ENCODE results near the gene TMEM163. TPM values are rescaled to one million over a fixed set of nuclear protein-coding genes. Genes with fewer than 3 reads are reported as not detected.
A peak's percentile ranks its signal among the peaks of the same experiment; 100 is the strongest.

The TMEM163 gene
- total RNA-seq, 1 donor from 2014 or later = 0.18 TPM

GRCh38 chr2:134634054-134634753 lies 84.6 kb downstream of the TMEM163 start:
- Histone ChIP-seq H3K27ac (ENCODE audit: low read depth, low read length) (no peak overlapping the region), H4K20me1 (ENCODE audit: insufficient read depth, low read length) (no peaks in the 10 kb centered on the region), H3K27me3 (ENCODE audit: insufficient read depth, low read length) (no peaks in the 10 kb centered on the region), H3K9ac (ENCODE audit: low read length) (no peak overlapping the region), H3K4me1 (ENCODE audit: insufficient read depth, low read length) (no peaks in the 10 kb centered on the region), H2AFZ (ENCODE audit: low read depth, low read length) (no peak overlapping the region), H3K36me3 (ENCODE audit: insufficient read depth, low read length) (no peaks in the 10 kb centered on the region), H3K79me2 (ENCODE audit: insufficient read depth, low read length) (no peaks in the 10 kb centered on the region), H3K4me3 (ENCODE audit: insufficient read depth, low read depth, low read length) (no peak overlapping the region), H3K4me2 (ENCODE audit: low read length) (no peak overlapping the region), H3K9me3 (ENCODE audit: insufficient read depth, low read depth, low read length) (no peaks in the 10 kb centered on the region)
- peaks cover 5% of the 10 kb centered on the region for H3K4me1 Mint-ChIP-seq (ENCODE audit: low read depth, unreplicated experiment)
- FAIRE-seq = no peak
- H3K27me3 Mint-ChIP-seq (ENCODE audit: low read depth, unreplicated experiment) = peaks cover 4% of the 10 kb centered on the region
- H3K27ac Mint-ChIP-seq (ENCODE audit: unreplicated experiment) = no peak overlapping the region
- H3K9me3 Mint-ChIP-seq (ENCODE audit: unreplicated experiment) = peaks cover 3% of the 10 kb centered on the region
- no peak for DNase-seq (ENCODE audit: low read depth)
- no peak overlapping the region for H3K4me3 Mint-ChIP-seq (ENCODE audit: unreplicated experiment)
- no peak for TF ChIP-seq EZH2 (IDR thresholded peaks at IDR 0.05; ENCODE audit: insufficient read depth, low read length)
- no peak for TF ChIP-seq CTCF (IDR thresholded peaks at IDR 0.05; ENCODE audit: insufficient read depth, low read depth, low read length)
- H3K36me3 Mint-ChIP-seq (ENCODE audit: low read depth, unreplicated experiment) = no peaks in the 10 kb centered on the region

DNA sequence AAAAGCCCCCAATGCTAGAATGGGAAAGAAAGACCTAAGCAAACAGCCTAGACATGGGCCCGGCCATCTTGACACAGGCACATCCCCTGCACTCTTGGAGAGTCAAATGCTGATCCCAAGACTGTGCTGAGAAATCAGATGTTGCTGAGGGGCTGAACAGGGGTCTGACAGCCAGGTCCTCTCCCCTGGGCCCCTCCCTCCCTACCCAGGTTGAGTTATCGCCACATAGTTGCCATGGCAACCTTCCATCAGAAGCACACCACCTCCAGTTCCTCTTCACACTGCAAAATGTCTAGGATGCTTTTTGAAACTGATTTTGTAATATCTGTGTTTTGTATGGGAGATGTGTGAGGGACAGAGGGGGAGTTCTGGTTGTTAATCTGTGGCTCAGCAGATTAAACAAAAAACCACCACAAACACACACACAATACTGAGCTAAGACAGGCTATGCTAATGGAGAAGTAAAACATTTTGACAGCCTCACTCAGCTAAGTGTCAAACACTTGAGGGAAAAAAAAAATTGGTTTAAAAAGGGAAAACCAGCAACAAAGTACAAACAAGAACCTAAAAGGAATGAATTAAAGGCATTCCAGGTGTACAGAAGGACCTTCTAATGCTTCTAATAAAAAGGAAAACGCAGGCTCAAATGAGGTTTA lies 88.2 kb downstream of the TMEM163 start:
- Histone ChIP-seq H3K27me3 (ENCODE audit: insufficient read depth, low read length) (no peaks in the 10 kb centered on the region), H2AFZ (ENCODE audit: low read depth, low read length) (no peak overlapping the region), H3K79me2 (ENCODE audit: insufficient read depth, low read length) (no peaks in the 10 kb centered on the region), H3K27ac (ENCODE audit: low read depth, low read length) (no peak overlapping the region), H3K4me3 (ENCODE audit: insufficient read depth, low read depth, low read length) (no peak overlapping the region), H3K4me1 (ENCODE audit: insufficient read depth, low read length) (no peaks in the 10 kb centered on the region), H3K9me3 (ENCODE audit: insufficient read depth, low read depth, low read length) (no peaks in the 10 kb centered on the region), H3K36me3 (ENCODE audit: insufficient read depth, low read length) (no peaks in the 10 kb centered on the region), H3K9ac (ENCODE audit: low read length) (no peak overlapping the region), H3K4me2 (ENCODE audit: low read length) (no peak overlapping the region), H4K20me1 (ENCODE audit: insufficient read depth, low read length) (no peaks in the 10 kb centered on the region)
- no peak overlapping the region for H3K27ac Mint-ChIP-seq (ENCODE audit: unreplicated experiment)
- DNase-seq (ENCODE audit: low read depth) (no peak), FAIRE-seq (no peak)
- H3K4me3 Mint-ChIP-seq (ENCODE audit: unreplicated experiment) = no peak overlapping the region
- peaks cover 3% of the 10 kb centered on the region for H3K9me3 Mint-ChIP-seq (ENCODE audit: unreplicated experiment)
- peaks cover 3% of the 10 kb centered on the region for H3K27me3 Mint-ChIP-seq (ENCODE audit: low read depth, unreplicated experiment)
- H3K36me3 Mint-ChIP-seq (ENCODE audit: low read depth, unreplicated experiment) = no peaks in the 10 kb centered on the region
- no peak for TF ChIP-seq EZH2 (IDR thresholded peaks at IDR 0.05; ENCODE audit: insufficient read depth, low read length)
- no peak for TF ChIP-seq CTCF (IDR thresholded peaks at IDR 0.05; ENCODE audit: insufficient read depth, low read depth, low read length)
- no peaks in the 10 kb centered on the region for H3K4me1 Mint-ChIP-seq (ENCODE audit: low read depth, unreplicated experiment)

GRCh38 chr2:134628453-134628852 lies 90.3 kb downstream of the TMEM163 start:
- H3K36me3 Mint-ChIP-seq (ENCODE audit: low read depth, unreplicated experiment) = no peaks in the 10 kb centered on the region
- Histone ChIP-seq H4K20me1 (ENCODE audit: insufficient read depth, low read length) (no peaks in the 10 kb centered on the region), H3K27me3 (ENCODE audit: insufficient read depth, low read length) (no peaks in the 10 kb centered on the region), H3K4me1 (ENCODE audit: insufficient read depth, low read length) (no peaks in the 10 kb centered on the region), H3K27ac (ENCODE audit: low read depth, low read length) (no peak overlapping the region), H3K9me3 (ENCODE audit: insufficient read depth, low read depth, low read length) (no peaks in the 10 kb centered on the region), H2AFZ (ENCODE audit: low read depth, low read length) (peak overlapping the region; percentile 2), H3K4me3 (ENCODE audit: insufficient read depth, low read depth, low read length) (no peak overlapping the region), H3K4me2 (ENCODE audit: low read length) (no peak overlapping the region), H3K79me2 (ENCODE audit: insufficient read depth, low read length) (no peaks in the 10 kb centered on the region), H3K9ac (ENCODE audit: low read length) (no peak overlapping the region), H3K36me3 (ENCODE audit: insufficient read depth, low read length) (no peaks in the 10 kb centered on the region)
- TF ChIP-seq CTCF (IDR thresholded peaks at IDR 0.05; ENCODE audit: insufficient read depth, low read depth, low read length) = no peak
- no peak for TF ChIP-seq EZH2 (IDR thresholded peaks at IDR 0.05; ENCODE audit: insufficient read depth, low read length)
- H3K4me3 Mint-ChIP-seq (ENCODE audit: unreplicated experiment) = no peak overlapping the region
- no peak for FAIRE-seq
- no peaks in the 10 kb centered on the region for H3K27me3 Mint-ChIP-seq (ENCODE audit: low read depth, unreplicated experiment)
- no peaks in the 10 kb centered on the region for H3K4me1 Mint-ChIP-seq (ENCODE audit: low read depth, unreplicated experiment)
- H3K9me3 Mint-ChIP-seq (ENCODE audit: unreplicated experiment) = no peaks in the 10 kb centered on the region
- H3K27ac Mint-ChIP-seq (ENCODE audit: unreplicated experiment) = no peak overlapping the region
- DNase-seq (ENCODE audit: low read depth) = no peak

All from astrocyte (in vitro differentiated cells and primary cell).